HG03196 (cell line): ENCODE results near the gene BICRA.
"Not testable (repeated sequence)": the region's sequence is repeated elsewhere in the genome, so short reads cannot be mapped to it uniquely, and the experiment has no call there.

Experiments used
- ATAC-seq: cut with Tn5 transposase; IDR thresholded peaks from one replicate; pipeline ENCODE4 v1.9.1; 2021; ENCODE audit not compliant: unreplicated experiment

BICRA gene

DNA sequence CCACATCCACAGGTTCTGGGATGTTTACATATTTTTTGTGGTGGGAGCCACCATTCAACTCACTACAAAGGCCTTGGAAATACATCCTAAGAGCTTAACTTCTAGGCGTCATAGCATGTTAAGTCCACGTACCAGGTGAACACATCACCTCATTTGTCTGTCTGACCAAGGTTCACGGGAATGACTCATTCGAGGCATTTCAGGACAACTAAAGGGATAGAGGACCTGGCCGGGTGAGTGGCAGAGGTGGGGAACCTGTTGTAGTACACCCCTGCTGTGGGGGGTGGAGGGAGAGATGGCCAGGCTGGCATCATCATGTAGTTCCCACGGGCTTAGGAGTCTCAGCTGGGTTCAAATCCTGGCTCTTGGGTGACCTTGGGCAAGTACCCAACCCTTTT is 51.5 kb downstream of the BICRA start:
- no peak for ATAC-seq

DNA sequence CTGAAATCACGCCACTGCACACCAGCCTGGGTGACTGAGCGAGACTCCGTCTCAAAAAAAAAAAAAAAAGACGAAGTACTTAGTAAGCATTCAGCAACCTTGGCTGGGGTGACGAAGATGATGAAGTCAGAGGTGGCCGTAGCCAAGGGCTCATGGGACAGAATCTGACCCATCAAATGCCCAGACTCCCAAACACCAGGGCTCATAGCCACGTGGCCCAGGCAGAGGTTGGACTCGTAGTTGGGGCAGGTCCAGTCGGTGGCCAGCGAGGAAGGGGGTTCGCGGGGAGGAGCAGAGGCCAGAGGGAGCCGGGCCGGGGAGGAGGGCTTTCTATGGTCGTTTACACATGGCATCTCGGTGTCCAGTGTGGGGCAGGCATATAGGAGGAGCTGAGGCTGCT is 52.2 kb downstream of the BICRA start:
- ATAC-seq = no peak

GRCh38 chr19:47661611-47662010 is 52.7 kb downstream of the BICRA start:
- no peak for ATAC-seq

GRCh38 chr19:47663435-47663910 is 54.5 kb downstream of the BICRA start:
- ATAC-seq = no peak

DNA sequence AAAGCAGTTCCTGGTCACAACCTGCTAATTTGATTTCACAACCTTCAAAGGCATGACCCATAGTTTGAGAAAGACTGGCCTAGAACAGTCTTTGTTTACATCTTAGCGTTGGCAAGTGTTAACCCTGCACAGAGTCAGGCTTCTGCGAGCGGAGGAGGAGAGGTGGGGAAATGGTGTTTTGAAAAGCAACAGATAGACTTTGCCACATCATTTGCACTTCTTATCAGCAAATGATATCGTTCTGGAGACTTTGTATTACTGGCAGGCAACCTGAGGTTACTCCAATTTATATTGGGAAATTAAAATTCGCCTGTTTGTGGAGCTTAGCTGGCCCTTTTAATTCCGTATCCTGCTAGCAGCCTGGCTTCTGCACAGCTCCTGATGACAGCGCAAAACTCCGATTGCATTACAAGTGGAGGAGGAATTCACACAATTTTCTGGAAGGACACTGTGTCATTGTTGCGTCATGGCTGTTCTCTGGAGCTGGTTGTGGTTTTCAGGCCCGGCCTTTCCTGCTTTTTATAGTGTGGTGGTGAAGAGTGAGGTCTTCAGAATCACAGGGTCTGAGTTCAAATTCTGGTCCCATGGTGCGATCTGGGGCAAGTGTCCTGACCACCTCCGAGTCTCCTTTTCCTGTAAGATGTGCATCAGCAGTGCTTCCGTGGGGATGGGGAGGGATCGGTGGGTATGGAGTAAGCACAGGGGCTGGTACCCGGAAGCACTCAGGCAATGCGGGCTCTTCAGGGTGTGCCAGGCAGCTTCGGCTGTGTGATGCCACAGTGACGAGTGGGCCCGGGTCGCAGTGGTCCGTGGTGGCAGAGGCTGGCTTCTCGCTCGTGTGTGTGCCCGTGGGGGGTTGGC is 55.2 kb downstream of the BICRA start:
- ATAC-seq = no peak

DNA sequence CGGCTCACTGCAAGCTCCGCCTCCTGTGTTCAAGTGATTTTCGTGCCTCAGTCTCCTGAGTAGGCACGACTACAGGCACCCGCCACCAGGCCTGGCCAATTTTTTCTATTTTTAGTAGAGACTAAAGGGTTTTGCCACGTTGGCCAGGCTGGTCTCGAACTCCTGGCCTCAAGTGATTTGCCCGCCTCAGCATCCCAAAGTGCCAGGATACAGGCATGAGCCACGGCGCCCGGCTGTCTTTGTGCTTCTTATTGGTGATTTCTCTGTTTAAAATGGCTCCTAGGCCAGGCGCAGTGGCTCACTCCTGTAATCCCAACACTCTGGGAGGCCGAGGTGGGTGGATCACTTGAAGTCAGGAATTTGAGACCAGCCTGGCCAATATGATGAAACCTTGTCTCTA is 59.6 kb downstream of the BICRA start:
- not testable (repeated sequence) for ATAC-seq

- no peak for ATAC-seq
Measured at GRCh38 chr19:47670736-47671135, 61.8 kb downstream of the BICRA start.

DNA sequence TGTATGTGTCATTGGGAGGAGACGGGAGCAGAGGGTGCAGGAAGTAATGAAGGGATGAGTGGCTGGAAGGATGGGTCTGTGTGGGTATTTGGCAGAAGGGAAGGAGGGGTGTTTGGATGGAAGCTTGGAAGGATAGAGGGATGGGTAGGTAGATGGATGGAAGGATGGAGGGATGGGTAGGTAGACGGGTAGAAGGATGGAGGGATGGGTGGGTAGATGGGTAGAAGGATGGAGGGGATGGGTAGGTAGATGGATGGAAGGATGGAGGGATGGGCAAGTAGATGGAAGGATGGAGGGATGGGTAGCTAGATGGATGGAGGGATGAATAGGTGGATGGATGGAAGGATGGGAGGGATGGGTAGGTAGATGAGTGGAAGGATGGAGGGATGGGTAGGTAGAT is 62.6 kb downstream of the BICRA start:
- no peak for ATAC-seq

GRCh38 chr19:47673426-47673825 is 64.5 kb downstream of the BICRA start:
- no peak for ATAC-seq

GRCh38 chr19:47674548-47674947 is 65.6 kb downstream of the BICRA start:
- ATAC-seq = no peak

DNA sequence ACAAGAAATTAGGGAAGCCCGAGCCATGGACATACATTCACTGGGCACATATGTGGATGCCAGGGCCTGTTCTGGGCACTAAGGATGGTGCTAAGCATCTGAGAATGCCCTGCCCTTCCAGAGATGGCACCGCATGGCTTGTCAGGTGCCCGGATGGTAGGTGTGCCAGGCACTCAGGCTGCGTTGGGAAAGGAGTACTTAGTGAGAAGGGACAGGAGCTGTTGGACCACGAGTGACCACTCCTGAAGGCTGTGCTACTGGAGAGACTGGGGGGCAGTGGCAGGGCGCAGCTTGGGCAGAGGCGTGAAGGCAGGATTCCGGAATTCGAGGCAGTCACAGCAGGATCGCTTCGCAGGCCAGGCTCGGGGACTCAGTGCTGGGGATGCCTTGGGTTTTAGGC is 66.3 kb downstream of the BICRA start:
- ATAC-seq = no peak

DNA sequence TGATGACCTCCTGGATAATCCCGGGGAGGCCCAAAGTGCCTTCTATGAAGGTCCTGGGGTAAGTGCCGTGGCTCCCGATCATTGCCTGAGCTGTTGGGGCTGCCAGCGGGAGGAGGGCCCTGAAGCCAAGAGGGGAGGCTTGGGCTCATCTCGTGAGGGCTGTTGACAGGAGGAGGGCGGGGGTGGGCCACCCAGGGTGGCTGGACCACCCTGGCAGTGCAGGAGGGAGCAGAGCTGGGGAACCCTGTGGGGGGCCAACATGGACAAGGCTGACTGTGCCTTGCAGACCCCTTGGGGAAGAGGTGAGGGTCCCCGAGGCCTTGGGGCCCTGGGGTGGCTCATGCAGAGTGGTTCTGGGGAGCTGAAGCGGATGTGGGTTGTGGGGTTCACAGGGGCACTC is 66.9 kb downstream of the BICRA start:
- no peak for ATAC-seq

GRCh38 chr19:47676811-47677210 is 67.9 kb downstream of the BICRA start:
- no peak for ATAC-seq

DNA sequence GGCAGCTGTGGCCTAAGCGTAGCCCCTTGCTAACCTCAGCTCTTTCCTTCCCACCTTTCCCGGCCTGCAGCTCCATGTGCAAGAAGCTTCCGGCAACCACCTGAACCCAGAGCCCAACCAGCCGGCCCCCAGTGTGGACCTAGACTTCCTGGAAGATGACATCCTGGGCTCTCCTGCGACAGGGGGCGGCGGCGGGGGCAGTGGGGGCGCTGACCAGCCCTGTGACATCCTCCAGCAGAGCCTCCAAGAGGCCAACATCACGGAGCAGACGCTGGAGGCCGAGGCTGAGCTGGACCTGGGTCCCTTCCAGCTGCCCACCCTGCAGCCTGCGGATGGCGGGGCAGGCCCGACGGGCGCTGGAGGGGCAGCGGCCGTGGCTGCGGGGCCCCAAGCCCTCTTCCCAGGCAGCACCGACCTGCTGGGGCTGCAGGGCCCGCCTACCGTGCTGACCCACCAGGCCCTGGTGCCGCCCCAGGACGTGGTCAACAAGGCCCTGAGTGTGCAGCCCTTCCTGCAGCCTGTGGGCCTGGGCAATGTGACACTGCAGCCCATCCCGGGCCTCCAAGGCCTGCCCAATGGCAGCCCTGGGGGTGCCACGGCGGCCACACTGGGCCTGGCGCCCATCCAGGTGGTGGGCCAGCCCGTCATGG is 70.4 kb downstream of the BICRA start:
- no peak for ATAC-seq

- ATAC-seq = no peak
Measured at GRCh38 chr19:47679922-47680857, 71.3 kb downstream of the BICRA start.

DNA sequence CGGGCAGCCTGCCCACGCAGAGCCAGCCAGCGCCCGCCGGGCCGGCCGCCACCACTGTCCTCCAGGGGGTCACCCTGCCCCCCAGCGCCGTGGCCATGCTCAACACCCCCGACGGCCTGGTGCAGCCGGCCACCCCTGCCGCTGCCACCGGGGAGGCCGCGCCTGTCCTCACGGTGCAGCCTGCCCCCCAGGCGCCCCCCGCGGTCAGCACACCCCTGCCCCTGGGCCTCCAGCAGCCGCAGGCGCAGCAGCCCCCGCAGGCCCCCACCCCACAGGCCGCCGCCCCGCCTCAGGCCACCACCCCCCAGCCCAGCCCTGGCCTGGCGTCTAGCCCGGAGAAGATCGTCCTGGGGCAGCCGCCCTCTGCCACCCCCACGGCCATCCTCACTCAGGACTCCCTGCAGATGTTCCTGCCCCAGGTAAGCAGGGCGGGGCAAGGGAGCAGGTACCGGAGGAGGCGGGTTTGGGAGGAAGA is 72.0 kb downstream of the BICRA start:
- ATAC-seq = no peak

- ATAC-seq = no peak
Measured at GRCh38 chr19:47681388-47681787, 72.5 kb downstream of the BICRA start.

GRCh38 chr19:47681936-47682335 is 73.0 kb downstream of the BICRA start:
- no peak for ATAC-seq

DNA sequence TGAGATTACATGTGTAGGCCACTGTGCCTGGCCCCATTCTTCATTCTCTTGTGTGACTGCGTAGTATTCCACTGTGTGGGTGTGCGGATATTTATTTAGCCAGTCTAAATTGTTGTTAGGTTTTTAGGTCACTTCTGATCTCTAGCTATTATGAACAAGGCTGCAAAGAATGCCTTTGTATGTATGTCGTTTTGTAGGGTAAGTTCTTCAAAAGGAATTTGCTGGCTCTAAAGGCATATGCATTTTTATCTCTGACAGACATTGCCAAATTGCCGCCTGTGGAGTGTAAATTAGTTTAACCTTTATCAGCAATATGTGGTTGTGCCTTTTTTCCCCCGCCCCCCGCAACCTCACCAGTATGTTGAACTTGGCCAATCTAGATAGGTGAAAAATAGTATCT is 74.0 kb downstream of the BICRA start:
- no peak for ATAC-seq

DNA sequence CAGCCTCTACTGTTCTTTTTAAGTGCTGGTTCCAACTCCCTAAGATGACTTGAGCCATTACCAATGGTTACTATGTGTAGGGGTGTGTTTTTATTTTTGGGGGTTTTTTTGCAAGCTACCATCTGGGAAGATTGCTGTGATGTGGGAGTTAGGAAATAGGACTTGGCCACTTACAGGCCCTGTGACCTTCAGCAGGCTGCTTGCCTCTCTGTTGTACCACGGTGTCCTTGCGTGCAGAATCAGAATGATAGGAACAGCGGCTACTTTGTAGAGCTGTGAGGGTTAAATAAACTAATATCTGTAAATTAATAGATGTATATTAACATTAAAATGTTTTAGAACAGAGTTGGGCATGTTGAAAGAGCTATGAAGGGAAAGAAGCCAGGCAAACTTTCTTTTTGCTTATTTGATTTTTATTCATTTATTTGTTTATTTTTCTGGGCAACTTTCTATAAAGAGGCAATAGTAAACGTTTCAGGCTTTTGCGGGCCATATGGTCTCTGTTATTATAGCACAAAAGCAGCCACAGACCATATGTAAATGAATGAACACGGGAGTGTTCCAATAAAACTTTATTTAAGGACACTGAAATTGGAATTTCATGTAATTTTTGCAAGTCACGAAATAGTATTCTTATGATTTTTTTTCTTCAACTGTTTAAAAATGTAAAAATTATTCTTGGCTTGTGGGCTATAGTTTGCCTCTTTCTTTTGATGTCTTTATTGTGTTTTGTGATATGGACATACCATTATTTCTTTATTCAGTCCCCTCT is 77.9 kb downstream of the BICRA start:
- ATAC-seq = no peak
